GM21381 (cell line): Measurements from ENCODE around the gene IFT74.

Experiments
- ATAC-seq: cut with Tn5 transposase; IDR thresholded peaks from one replicate; pipeline ENCODE4 v1.9.1; 2021; ENCODE audit warnings: mild to moderate bottlenecking, moderate library complexity; ENCODE audit not compliant: unreplicated experiment

Gene IFT74

DNA sequence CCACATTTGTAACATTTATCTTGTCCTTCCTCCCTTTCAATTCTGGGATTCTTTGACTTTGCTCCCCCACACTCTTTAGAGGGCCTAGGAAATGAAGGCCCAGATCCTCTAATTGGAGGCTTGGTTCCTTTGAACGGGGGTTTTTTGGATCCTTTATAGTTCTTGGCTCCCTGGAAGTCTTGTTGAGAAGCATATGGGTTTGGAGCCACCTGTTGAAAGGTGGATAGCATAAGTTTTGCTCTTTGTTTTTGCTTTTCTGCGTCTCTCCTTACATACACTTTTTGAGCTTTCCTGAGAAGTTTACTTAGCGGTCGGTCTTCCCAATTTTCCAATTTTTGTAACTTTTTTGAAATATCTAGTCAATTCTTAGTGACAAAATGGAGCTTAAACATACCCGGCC is 17.8 kb downstream of the IFT74 start:
- no peak for ATAC-seq

- ATAC-seq: no peak
Observed at GRCh38 chr9:26974927-26975326, 18.7 kb downstream of the IFT74 start.

GRCh38 chr9:26975728-26976707 is 19.8 kb downstream of the IFT74 start:
- ATAC-seq: no peak

DNA sequence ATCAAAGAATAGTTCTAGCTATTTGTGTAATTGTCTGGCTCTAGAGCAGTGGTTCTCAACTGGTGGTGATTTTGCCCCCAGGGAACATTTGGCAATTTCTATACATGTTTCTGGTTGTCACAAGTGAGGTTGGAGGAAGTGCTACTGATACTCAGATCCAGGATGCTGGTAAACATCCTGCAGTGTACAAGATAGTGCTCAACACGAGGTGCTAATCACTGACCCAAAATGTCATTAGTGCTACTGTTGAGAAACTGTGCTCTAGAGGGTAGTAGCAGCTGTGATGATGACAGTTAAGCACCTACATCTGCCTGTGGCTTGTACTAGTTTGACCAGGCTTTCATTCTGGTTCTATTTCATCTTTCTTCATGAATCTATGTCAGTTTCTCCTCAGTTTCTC is 27.1 kb downstream of the IFT74 start:
- ATAC-seq: no peak

GRCh38 chr9:26995810-26996209 is 39.6 kb downstream of the IFT74 start:
- no peak for ATAC-seq

GRCh38 chr9:27003426-27004077 is 47.3 kb downstream of the IFT74 start:
- ATAC-seq: no peak

DNA sequence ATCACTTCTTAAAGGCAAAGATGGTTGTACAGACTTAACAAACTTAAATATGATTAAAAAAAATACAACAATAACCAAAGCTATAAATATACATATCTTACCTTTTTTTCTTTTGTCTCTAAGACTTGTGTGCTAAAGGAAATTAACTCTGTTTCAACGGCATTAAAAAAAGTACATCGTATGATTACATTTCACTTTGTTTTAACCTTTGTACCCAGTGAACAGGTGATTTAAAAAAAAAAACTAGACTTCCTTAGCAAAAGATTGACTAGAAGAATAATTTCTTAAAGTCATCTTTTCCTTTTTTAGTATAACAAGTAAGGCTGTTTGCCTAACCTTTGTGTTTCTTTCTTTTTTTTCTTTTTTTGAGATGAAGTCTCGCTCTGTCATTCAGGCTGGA is 49.3 kb downstream of the IFT74 start, which contains the start of gene LRRC19:
Gene LRRC19 (minus strand): TSS at position 182 of the 400 bp plus-strand sequence. CDS start 5,978 bp downstream, outside the sequence.
- no peak for ATAC-seq

GRCh38 chr9:27019589-27019988 is 63.4 kb downstream of the IFT74 start:
- ATAC-seq: no peak

GRCh38 chr9:27022920-27023319 is 66.7 kb downstream of the IFT74 start:
- no peak for ATAC-seq

GRCh38 chr9:27029186-27029585 is 73.0 kb downstream of the IFT74 start:
- ATAC-seq: no peak

DNA sequence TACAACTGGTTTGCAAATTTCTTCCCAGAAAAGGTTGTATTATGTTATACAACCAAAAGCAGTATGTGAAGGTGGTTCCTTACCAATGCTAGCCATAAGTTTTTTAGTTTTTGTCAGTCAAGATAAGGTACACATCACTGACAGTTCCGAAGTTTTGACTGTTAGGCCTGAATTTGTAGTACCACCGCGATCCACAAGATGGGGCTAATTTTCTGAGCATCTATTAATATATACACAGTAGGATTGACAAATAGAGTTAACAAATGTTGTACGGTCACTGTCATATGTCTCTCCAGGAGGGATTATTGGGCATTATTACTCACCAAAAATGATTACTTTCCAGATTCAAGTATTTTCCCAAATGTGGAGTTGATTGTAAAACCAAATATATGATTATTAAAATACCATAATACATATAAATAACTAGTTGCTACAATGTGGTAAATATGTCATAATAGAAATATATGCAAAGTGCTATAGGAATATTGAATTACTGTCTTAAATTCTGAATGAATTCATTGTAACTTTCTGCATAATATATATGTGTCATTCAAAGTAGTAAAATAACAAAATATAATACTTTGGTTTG is 77.7 kb downstream of the IFT74 start:
- peak; percentile 81 for ATAC-seq

DNA sequence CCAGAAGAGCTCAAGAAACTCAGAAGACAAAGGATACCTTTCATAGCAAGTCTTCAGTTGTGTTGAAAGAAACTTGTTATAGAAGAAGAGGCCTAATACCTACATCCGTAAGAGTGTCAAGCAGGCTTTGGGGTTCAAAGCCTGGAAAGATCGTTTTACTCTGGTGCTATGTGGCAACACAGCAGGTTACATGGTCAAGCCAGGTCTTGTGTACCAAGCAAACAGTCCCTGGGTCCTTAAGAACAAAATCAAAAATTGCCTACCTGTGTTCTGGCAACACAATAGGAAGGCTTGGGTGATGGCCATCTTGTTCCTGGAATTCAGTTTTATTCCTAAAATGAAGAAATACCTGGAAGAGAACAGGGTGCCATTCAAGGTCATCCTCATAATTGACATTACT is 81.3 kb downstream of the IFT74 start:
- no peak for ATAC-seq

DNA sequence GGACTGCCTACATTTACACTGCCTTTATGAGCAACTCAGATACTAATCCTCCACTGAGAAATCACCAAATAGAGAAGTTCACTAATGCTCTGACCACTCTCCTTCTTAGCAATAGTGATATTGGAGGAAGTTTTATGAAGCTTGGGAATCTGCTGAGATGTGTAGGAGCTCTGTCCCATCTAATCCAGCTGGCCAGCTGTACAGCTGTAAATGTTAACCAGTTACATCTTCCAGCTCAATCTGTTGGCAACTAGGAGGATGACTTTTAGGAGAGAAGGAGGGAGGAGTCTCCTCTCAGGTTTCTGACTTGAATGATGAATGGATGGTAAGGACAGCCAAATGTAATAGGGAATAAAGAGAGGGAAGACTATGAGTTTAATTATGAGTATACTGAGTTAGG is 85.5 kb downstream of the IFT74 start:
- ATAC-seq: no peak

DNA sequence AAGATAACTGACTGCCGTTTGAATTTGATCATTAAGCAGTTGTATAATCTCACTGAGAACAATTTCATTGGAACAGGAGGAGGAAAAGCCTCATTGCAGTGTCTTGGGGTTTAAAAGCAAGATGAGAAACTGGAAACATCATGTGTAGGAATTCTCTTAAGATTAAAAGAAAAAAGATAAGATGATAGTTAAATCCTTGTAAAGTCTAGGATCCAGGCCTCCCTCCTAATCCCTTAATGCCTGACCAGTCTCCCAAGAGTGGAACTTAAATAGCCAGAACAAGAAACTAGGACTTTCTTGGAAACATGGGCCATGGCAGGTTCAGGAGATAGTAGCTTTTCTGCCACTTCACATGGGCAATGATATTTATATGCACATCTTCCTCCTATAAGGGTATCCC is 86.3 kb downstream of the IFT74 start:
- ATAC-seq: no peak

DNA sequence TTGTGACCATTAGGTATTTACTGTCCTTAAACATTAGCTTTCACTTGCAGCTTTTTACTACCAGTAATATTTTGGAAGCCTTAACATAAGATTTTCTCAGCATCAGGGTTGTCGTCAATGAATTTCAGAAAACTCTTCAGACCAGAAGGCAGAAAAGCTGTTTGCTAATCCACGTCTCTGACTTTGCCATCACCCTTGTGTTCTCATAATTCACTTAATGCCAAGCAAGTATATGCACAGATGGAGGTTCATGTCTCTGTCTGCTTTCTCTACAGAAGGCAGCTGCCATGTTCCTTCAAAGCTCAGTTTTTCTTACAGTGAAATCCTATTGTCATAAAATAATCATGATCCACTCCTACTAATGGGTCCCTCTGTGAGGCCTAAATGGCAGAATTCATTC is 87.0 kb downstream of the IFT74 start:
- no peak for ATAC-seq

DNA sequence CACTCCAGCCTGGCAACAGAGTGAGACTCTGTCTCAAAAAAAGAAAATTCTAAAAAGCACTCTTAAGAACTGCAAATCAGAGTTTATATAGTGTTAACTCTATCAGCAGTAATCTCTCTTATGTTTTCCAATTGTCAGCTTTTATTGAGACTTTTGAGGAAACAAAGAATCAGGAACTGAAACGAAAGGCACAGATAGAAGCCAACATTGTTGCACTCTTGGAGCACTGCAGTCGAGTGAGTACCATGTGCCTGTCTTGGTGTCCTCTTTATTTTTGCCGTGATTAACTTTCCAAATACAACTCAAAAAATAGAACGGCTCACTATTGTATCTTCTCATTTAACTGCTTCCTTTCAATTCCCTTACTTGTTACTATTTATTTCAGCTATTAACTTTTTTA is 90.9 kb downstream of the IFT74 start:
- no peak for ATAC-seq

- no peak for ATAC-seq
Observed at GRCh38 chr9:27053369-27054022, 97.3 kb downstream of the IFT74 start.

DNA sequence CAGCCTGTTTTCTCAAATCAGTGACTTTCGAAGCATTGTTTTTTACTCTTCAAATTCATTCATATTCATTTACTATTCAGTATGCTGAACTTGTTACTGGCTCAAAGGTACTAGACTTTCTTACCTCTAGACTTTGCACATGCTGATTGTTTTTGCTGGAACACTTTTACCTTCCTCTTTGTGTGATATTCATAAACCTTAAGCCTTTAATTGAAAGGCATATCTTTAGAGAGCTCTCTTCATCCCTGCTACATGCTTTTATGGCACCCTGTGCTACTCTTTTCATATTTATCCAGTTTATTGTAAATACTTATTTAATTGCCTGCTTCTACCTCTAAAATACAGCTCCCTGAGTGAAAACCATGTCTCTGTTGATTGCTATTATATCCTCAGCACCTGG is 97.9 kb downstream of the IFT74 start:
- ATAC-seq: no peak

GRCh38 chr9:27054841-27055240 is 98.6 kb downstream of the IFT74 start:
- no peak for ATAC-seq

DNA sequence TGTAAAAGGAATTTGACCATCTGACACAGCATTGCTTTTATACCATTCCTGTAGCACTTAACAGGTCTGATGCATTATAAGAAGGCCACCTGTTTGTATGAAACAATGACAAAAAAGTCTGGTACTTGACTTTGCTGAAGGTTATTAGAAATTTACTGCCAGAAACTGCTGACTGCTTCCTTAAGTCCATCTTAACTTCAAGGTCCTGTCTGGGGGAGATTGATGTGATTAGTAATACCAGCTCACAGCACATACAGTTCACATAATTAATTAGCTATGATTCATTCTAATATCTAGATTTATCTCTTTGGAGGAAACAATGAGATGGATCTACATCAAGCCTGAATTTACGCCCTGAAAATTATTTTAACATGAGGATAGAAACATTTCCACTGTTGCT is 103.2 kb downstream of the IFT74 start:
- ATAC-seq: no peak

- no peak for ATAC-seq
Observed at GRCh38 chr9:27059907-27060306, 103.7 kb downstream of the IFT74 start.
